Thyroid gland (tissue), 4 donors: ENCODE results near the gene PRPF40A. TPM values are rescaled to one million over a fixed set of nuclear protein-coding genes. Genes with fewer than 3 reads are reported as not detected.
A peak's percentile ranks its signal among the peaks of the same experiment; 100 is the strongest.

Source experiments
- DNase-seq, 2 donors: peaks; one replicate each; pipeline ENCODE4 v3.0.0-alpha.2; 2019
- H3K27ac ChIP-seq, 3 donors: fragments of 200-600 bp; sonication (generic); 1 replicate in 2 of 3; 2 replicates in 1 of 3; pipeline ENCODE4 v1.5.1; 2016 to 2019; ENCODE audit warnings: mild to moderate bottlenecking in 1 of 3, moderate library complexity in 1 of 3
- H3K27me3 ChIP-seq: fragments of 200-600 bp; sonication (generic); one replicate; pipeline ENCODE4 v1.5.1; 2019
- H3K36me3 ChIP-seq, 2 donors: fragments of 200-600 bp; sonication (generic); one replicate each; pipeline ENCODE4 v1.5.1; 2016 to 2019
- H3K4me1 ChIP-seq, 2 donors: fragments of 200-600 bp; sonication (generic); one replicate each; pipeline ENCODE4 v1.5.1; 2017 to 2019
- H3K4me3 ChIP-seq, 3 donors: fragments of 200-600 bp; sonication (generic); replicated peaks in 1 of 3; 1 replicate in 2 of 3; 2 replicates in 1 of 3; pipeline ENCODE4 v1.5.1; 2016; ENCODE audit warnings: mild to moderate bottlenecking in 1 of 3
- H3K9me3 ChIP-seq: fragments of 200-600 bp; sonication (generic); one replicate; pipeline ENCODE4 v1.5.1; 2017
- CTCF ChIP-seq, 6 experiments: fragments of 200-600 bp in 3 of 6; fragments of 450-650 bp in 3 of 6; sonication (generic) in 3 of 6; IDR thresholded peaks; one replicate each; pipeline ENCODE4 v1.5.1; 2016 to 2019; ENCODE audit warnings: antibody characterized with exemption in 6 of 6, mild to moderate bottlenecking in 2 of 6, inconsistent platforms in 1 of 6, moderate library complexity in 1 of 6
- POLR2A ChIP-seq, 2 donors: fragments of 450-650 bp; IDR thresholded peaks; one replicate each; pipeline ENCODE4 v1.6.1; 2017; ENCODE audit warnings: antibody characterized with exemption in 2 of 2, mild to moderate bottlenecking in 2 of 2, moderate library complexity in 1 of 2
- WGBS, 2 donors: methylation state at CpG; one replicate each; pipeline ENCODE4 v1.1.5; 2017; 5-methylcytosine and 5-hydroxymethylcytosine counted together
- intact Hi-C: fragments of 100-400 bp; cut with DNase I; formaldehyde crosslinking; loops from one replicate; pipeline ENCODE4 v1.15.1; 2023
- total RNA-seq, 4 donors: library from RNA; depleted of rRNA; stranded (reverse); fragments of >200 nt; gene quantifications; one replicate each; pipeline ENCODE4 v1.2.3, GENCODE V29; 2016

PRPF40A gene
- total RNA-seq, 4 donors from 2014 or later, result 86.8 to 147 (median 102) TPM

DNA sequence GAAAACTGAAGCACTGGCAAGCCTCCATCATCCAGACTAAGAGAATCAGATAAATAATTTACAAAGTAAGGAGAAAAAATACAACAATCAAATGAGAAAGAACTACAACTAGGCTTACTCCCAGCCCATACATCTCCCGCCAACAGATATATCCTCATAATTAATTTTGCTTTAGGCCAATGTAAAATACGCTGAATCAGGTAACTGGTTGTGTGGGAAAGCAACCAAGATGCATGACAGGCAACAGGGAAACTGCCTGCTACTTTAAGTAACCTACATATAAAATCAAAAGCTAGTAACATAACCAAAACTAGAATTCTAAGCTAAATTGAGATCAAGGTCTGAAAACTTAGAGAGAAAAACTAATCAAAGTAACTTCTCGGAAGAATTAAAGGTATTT, 21.5 kb downstream of the PRPF40A start:
- DNase-seq, result no peak
- intact Hi-C loops, result no loop called here

GRCh38 chr2:152694161-152694661, 23.1 kb downstream of the PRPF40A start:
- Histone ChIP-seq H3K4me1 (no peaks in the 10 kb centered on the region), H3K4me3 (no peak overlapping the region), H3K36me3 (no peaks in the 10 kb centered on the region), H3K27me3 (no peaks in the 10 kb centered on the region), H3K9me3 (no peaks in the 10 kb centered on the region), H3K27ac (peak overlapping the region in 1 of 3 donors; percentile 8)
- intact Hi-C loops, result no loop called here
- WGBS, 2 donors, result 68 to 73% methylated on average over 8 of the region's 8 CpGs
- TF ChIP-seq CTCF (IDR thresholded peaks at IDR 0.05), result no peak
- TF ChIP-seq POLR2A (IDR thresholded peaks at IDR 0.05), result no peak
- DNase-seq, result no peak

More for the DNA sequence above, 21.5 kb downstream of the PRPF40A start:
- Histone ChIP-seq H3K36me3 (no peaks in the 10 kb centered on the region), H3K27ac (no peak overlapping the region), H3K27me3 (no peaks in the 10 kb centered on the region), H3K4me1 (no peaks in the 10 kb centered on the region), H3K4me3 (no peak overlapping the region), H3K9me3 (no peaks in the 10 kb centered on the region)
- no peak for TF ChIP-seq POLR2A (IDR thresholded peaks at IDR 0.05)
- TF ChIP-seq CTCF (IDR thresholded peaks at IDR 0.05), result no peak
- 96 to 98% methylated on average over 3 of the region's 3 CpGs for WGBS, 2 donors

GRCh38 chr2:152693033-152693432, 24.2 kb downstream of the PRPF40A start:
- Histone ChIP-seq H3K27me3 (no peaks in the 10 kb centered on the region), H3K4me1 (no peaks in the 10 kb centered on the region), H3K36me3 (no peaks in the 10 kb centered on the region), H3K27ac (no peak overlapping the region), H3K9me3 (no peaks in the 10 kb centered on the region), H3K4me3 (no peak overlapping the region)
- DNase-seq, result no peak
- TF ChIP-seq CTCF (IDR thresholded peaks at IDR 0.05) (no peak), POLR2A (IDR thresholded peaks at IDR 0.05) (no peak)
- 87 to 91% methylated on average over 4 of the region's 4 CpGs for WGBS, 2 donors
- intact Hi-C loops, result no loop called here

- H3K27me3 ChIP-seq, result no peaks in the 10 kb centered on the region
- intact Hi-C loops, result no loop called here
These were observed 30.9 kb downstream of the PRPF40A start for GRCh38 chr2:152686321-152686720.

DNA sequence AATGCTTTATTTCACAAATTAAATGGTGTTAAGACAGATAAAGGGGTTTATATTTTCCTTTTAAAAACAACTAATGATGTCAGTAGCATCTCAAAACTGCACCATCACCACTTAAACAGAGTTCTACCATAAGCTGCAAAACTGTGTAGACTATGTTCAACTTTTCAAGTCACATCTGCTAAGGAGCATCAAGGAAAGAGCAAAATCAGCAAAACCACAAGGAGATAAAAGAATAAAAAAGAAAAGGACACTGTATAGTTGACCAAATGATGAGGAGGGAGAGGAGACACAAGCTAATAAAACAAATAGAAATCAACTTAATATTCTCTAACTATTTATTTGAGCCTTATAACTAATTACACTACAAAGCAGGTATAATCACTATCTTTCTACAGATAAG, 33.9 kb downstream of the PRPF40A start:
- Histone ChIP-seq H3K9me3 (no peaks in the 10 kb centered on the region), H3K4me3 (no peak overlapping the region), H3K27ac (no peak overlapping the region), H3K4me1 (no peaks in the 10 kb centered on the region), H3K36me3 (peaks cover 6 to 14% of the 10 kb centered on the region in 2 donors), H3K27me3 (no peaks in the 10 kb centered on the region)
- intact Hi-C loops, result no loop called here
- no peak for TF ChIP-seq POLR2A (IDR thresholded peaks at IDR 0.05)
- no peak for TF ChIP-seq CTCF (IDR thresholded peaks at IDR 0.05)
- DNase-seq, result no peak

More at GRCh38 chr2:152686321-152686720, 30.9 kb downstream of the PRPF40A start:
- H3K4me1 ChIP-seq, result no peaks in the 10 kb centered on the region
- TF ChIP-seq CTCF (IDR thresholded peaks at IDR 0.05) (no peak), POLR2A (IDR thresholded peaks at IDR 0.05) (no peak)
- H3K36me3 ChIP-seq, result no peaks in the 10 kb centered on the region
- no peak overlapping the region for H3K4me3 ChIP-seq
- no peak for DNase-seq
- H3K27ac ChIP-seq, result no peak overlapping the region
- H3K9me3 ChIP-seq, result no peaks in the 10 kb centered on the region
